GM12878 (cell line): ENCODE results near the gene PLCB4. TPM values are rescaled to one million over a fixed set of nuclear protein-coding genes. Genes with fewer than 3 reads are reported as not detected.

Experiments
- GATAD2B ChIP-seq: fragments of 450-650 bp; conservative IDR thresholded peaks from 2 replicates; pipeline ENCODE4 v1.6.1; 2017; ENCODE audit warnings: low read depth, mild to moderate bottlenecking, moderate library complexity
- SIX5 ChIP-seq: IDR thresholded peaks from 2 replicates; pipeline ENCODE4 v1.6.1; 2011; ENCODE audit warnings: mild to moderate bottlenecking, low read depth, low read length, moderate library complexity; ENCODE audit not compliant: severe bottlenecking
- SREBF1 ChIP-seq: IDR thresholded peaks from 2 replicates; pipeline ENCODE4 v1.6.1; 2012; ENCODE audit warnings: mild to moderate bottlenecking, low read length
- TARDBP ChIP-seq: IDR thresholded peaks from 2 replicates; pipeline ENCODE4 v1.6.1; 2016; ENCODE audit warnings: borderline replicate concordance
- polyA plus RNA-seq, 11 experiments: library from polyadenylated mRNA; depleted of rRNA in 4 of 11; unstranded in 6 of 11; stranded (reverse) in 5 of 11; fragments of >200 nt; fragmentation: Nextera tagmentation in 4 of 11; fragmentation: Illumina TruSeq in 1 of 11; extraction: Ambion mirVana in 4 of 11; extraction: Trizol in 1 of 11; gene quantifications; 1 replicate in 1 of 11; 2 replicates in 10 of 11; pipeline versions ENCODE4 v1.2.1 to v1.2.3, GENCODE V29; 2011 to 2016; ENCODE audit warnings: inconsistent platforms in 2 of 11, missing spikeins in 2 of 11, low read depth in 1 of 11
- total RNA-seq, 4 experiments: library from RNA; depleted of rRNA in 3 of 4; stranded (reverse); fragments of >200 nt in 3 of 4; fragmentation: Illumina TruSeq in 1 of 4; extraction: Trizol in 1 of 4; gene quantifications; 2 replicates each; pipeline versions ENCODE4 v1.2.1 to v1.2.3, GENCODE V29; 2013 to 2021
- TF ChIP-seq, protein P1 (sequence below): IDR thresholded peaks from 2 replicates; pipeline ENCODE4 v1.6.1; 2012; ENCODE audit warnings: improper control_type of control experiment, low read depth, low read length; ENCODE audit not compliant: insufficient replicate concordance
- TF ChIP-seq, protein P2 (sequence below): IDR thresholded peaks from 2 replicates; pipeline ENCODE4 v1.6.1; 2012; ENCODE audit warnings: low read depth, low read length, improper control_type of control experiment

PLCB4 gene
- total and polyA plus RNA-seq, 10 of the 15 experiments (the other 5 are each of a cell fraction or from before 2014, with no cell fraction given), result not detected

DNA sequence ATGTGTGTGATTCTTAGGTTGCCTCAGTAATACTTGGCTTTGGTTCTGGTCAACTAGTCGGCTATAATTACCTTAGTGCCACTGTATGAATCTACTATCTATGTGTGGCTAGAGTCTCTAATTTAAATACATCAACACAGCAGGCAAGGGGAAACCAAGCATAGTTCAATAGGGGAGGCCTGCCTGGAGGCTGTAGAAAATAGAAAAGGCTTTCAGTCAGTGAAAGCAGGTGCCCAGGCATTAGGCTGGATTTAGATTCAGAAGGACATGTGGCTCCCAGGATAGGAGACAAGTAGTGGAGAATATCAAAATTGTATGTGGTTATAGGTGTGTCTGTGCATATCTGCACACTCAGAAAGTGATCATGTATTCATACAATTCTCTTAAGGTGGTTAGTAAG lies 330.4 kb downstream of the PLCB4 start (continued):
- TF ChIP-seq, protein P1, sequence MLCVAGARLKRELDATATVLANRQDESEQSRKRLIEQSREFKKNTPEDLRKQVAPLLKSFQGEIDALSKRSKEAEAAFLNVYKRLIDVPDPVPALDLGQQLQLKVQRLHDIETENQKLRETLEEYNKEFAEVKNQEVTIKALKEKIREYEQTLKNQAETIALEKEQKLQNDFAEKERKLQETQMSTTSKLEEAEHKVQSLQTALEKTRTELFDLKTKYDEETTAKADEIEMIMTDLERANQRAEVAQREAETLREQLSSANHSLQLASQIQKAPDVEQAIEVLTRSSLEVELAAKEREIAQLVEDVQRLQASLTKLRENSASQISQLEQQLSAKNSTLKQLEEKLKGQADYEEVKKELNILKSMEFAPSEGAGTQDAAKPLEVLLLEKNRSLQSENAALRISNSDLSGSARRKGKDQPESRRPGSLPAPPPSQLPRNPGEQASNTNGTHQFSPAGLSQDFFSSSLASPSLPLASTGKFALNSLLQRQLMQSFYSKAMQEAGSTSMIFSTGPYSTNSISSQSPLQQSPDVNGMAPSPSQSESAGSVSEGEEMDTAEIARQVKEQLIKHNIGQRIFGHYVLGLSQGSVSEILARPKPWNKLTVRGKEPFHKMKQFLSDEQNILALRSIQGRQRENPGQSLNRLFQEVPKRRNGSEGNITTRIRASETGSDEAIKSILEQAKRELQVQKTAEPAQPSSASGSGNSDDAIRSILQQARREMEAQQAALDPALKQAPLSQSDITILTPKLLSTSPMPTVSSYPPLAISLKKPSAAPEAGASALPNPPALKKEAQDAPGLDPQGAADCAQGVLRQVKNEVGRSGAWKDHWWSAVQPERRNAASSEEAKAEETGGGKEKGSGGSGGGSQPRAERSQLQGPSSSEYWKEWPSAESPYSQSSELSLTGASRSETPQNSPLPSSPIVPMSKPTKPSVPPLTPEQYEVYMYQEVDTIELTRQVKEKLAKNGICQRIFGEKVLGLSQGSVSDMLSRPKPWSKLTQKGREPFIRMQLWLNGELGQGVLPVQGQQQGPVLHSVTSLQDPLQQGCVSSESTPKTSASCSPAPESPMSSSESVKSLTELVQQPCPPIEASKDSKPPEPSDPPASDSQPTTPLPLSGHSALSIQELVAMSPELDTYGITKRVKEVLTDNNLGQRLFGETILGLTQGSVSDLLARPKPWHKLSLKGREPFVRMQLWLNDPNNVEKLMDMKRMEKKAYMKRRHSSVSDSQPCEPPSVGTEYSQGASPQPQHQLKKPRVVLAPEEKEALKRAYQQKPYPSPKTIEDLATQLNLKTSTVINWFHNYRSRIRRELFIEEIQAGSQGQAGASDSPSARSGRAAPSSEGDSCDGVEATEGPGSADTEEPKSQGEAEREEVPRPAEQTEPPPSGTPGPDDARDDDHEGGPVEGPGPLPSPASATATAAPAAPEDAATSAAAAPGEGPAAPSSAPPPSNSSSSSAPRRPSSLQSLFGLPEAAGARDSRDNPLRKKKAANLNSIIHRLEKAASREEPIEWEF, result no peak
- TF ChIP-seq GATAD2B, result no peak
- TF ChIP-seq SREBF1, result no peak
- TF ChIP-seq, protein P2, sequence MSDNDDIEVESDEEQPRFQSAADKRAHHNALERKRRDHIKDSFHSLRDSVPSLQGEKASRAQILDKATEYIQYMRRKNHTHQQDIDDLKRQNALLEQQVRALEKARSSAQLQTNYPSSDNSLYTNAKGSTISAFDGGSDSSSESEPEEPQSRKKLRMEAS, result no peak
- no peak for TF ChIP-seq TARDBP
- TF ChIP-seq SIX5, result no peak
